HuH-7 (cell line): ENCODE results near the gene CNGA2.
"Not testable (repeated sequence)": the region's sequence is repeated elsewhere in the genome, so short reads cannot be mapped to it uniquely, and the experiment has no call there.

Source experiments
- DNase-seq: peaks from one replicate; pipeline ENCODE4 v3.0.0; 2011; ENCODE audit warnings: low spot score

Gene CNGA2

GRCh38 chrX:151734446-151734845 lies at the start of gene CNGA2:
CNGA2 (plus strand) TSS chrX:151734746; CDS start chrX:151738484, 3,738 bp downstream.
- no peak for DNase-seq

- DNase-seq: no peak
Observed at GRCh38 chrX:151687635-151688034, 46.9 kb upstream of the CNGA2 start.

GRCh38 chrX:151688695-151689094 lies 45.9 kb upstream of the CNGA2 start:
- DNase-seq: no peak

- no peak for DNase-seq
Observed at GRCh38 chrX:151692825-151693224, 41.7 kb upstream of the CNGA2 start.

- no peak for DNase-seq
Observed at GRCh38 chrX:151694121-151694520, 40.4 kb upstream of the CNGA2 start.

- DNase-seq: no peak
Observed at GRCh38 chrX:151694661-151695582, 39.6 kb upstream of the CNGA2 start, which contains the start of gene PRRG3. PRRG3 (plus strand) TSS chrX:151695458; CDS start chrX:151698815, 3,357 bp downstream.

- DNase-seq: no peak
Observed at GRCh38 chrX:151695583-151696340, 38.8 kb upstream of the CNGA2 start.

GRCh38 chrX:151697082-151697481 lies 37.5 kb upstream of the CNGA2 start:
- DNase-seq: not testable (repeated sequence)

- DNase-seq: no peak
Observed at GRCh38 chrX:151697522-151697921, 37.0 kb upstream of the CNGA2 start.

- no peak for DNase-seq
Observed at GRCh38 chrX:151698485-151698884, 36.1 kb upstream of the CNGA2 start.

- DNase-seq: no peak
Observed at GRCh38 chrX:151699746-151700145, 34.8 kb upstream of the CNGA2 start.

- DNase-seq: no peak
Observed at GRCh38 chrX:151700581-151700980, 34.0 kb upstream of the CNGA2 start.

- DNase-seq: no peak
Observed at GRCh38 chrX:151701071-151701470, 33.5 kb upstream of the CNGA2 start.

- DNase-seq: no peak
Observed at GRCh38 chrX:151701531-151701930, 33.0 kb upstream of the CNGA2 start.

GRCh38 chrX:151702026-151702714 lies 32.4 kb upstream of the CNGA2 start:
- DNase-seq: no peak

- no peak for DNase-seq
Observed at GRCh38 chrX:151702741-151703340, 31.7 kb upstream of the CNGA2 start.

- no peak for DNase-seq
Observed at GRCh38 chrX:151703487-151703886, 31.1 kb upstream of the CNGA2 start.

GRCh38 chrX:151704041-151704663 lies 30.4 kb upstream of the CNGA2 start:
- DNase-seq: no peak

- DNase-seq: no peak
Observed at GRCh38 chrX:151708821-151709220, 25.7 kb upstream of the CNGA2 start.

GRCh38 chrX:151710457-151710856 lies 24.1 kb upstream of the CNGA2 start:
- no peak for DNase-seq

- DNase-seq: no peak
Observed at GRCh38 chrX:151711154-151711553, 23.4 kb upstream of the CNGA2 start.
